Uterus (tissue), 2 donors: Measurements from ENCODE around the gene PNRC1.
A peak's percentile ranks its signal among the peaks of the same experiment; 100 is the strongest.

ENCODE experiments used
- CTCF ChIP-seq, 4 experiments: fragments of 200-600 bp in 2 of 4; fragments of 450-650 bp in 2 of 4; sonication (generic) in 2 of 4; IDR thresholded peaks; one replicate each; pipeline ENCODE4 v1.5.1; 2016 to 2019; ENCODE audit warnings: antibody characterized with exemption in 4 of 4, mild to moderate bottlenecking in 2 of 4, moderate library complexity in 1 of 4
- POLR2A ChIP-seq, 2 donors: fragments of 450-650 bp; IDR thresholded peaks; one replicate each; pipeline ENCODE4 v1.6.1; 2016; ENCODE audit warnings: antibody characterized with exemption in 2 of 2, mild to moderate bottlenecking in 1 of 2, moderate library complexity in 1 of 2

GRCh38 chr6:89035252-89036101, 45.1 kb upstream of the PNRC1 start:
- no peak for TF ChIP-seq CTCF (IDR thresholded peaks at IDR 0.05)
- TF ChIP-seq POLR2A (IDR thresholded peaks at IDR 0.05) = peak in 1 of 2 donors; percentile 20
